WTC11 (cell line): ENCODE results near the gene DDO. TPM values are rescaled to one million over a fixed set of nuclear protein-coding genes. Genes with fewer than 3 reads are reported as not detected.

ENCODE experiments used
- ATAC-seq: fragments of 200-7000 bp; cut with Tn5 transposase; 2 replicates; pipeline ENCODE4 v1.10.0; 2021; ENCODE audit warnings: mild to moderate bottlenecking, moderate library complexity
- CTCF ChIA-PET: fragments of 300-600 bp; sonication (Branson Sonifier 250); formaldehyde crosslinking; loops from one replicate; lab custom pipeline; 2021; ENCODE audit warnings: antibody characterized with exemption; lab: Charles Lee
- POLR2A ChIA-PET: fragments of 350-600 bp; sonication (Branson Sonifier 250); formaldehyde crosslinking; loops from one replicate; lab custom pipeline; 2021; ENCODE audit warnings: antibody characterized with exemption; lab: Charles Lee
- DNase-seq: peaks from one replicate; pipeline ENCODE4 v3.0.0; 2021; ENCODE audit warnings: low spot score
- H3K27ac Mint-ChIP-seq: 2 replicates; pipeline ENCODE4 v1.8.0; 2021; ENCODE audit warnings: mixed read lengths
- H3K27me3 Mint-ChIP-seq: 2 replicates; pipeline ENCODE4 v1.8.0; 2021; ENCODE audit warnings: low read depth, mild to moderate bottlenecking, moderate library complexity, mixed read lengths
- H3K36me3 Mint-ChIP-seq: 2 replicates; pipeline ENCODE4 v1.8.0; 2021; ENCODE audit warnings: mixed read lengths
- H3K4me1 Mint-ChIP-seq: 2 replicates; pipeline ENCODE4 v1.8.0; 2022; ENCODE audit warnings: mixed read lengths
- H3K4me3 Mint-ChIP-seq: 2 replicates; pipeline ENCODE4 v1.8.0; 2021; ENCODE audit warnings: mild to moderate bottlenecking, moderate library complexity, mixed read lengths
- H3K9me3 Mint-ChIP-seq: 2 replicates; pipeline ENCODE4 v1.8.0; 2021; ENCODE audit warnings: mixed read lengths
- ATF1 ChIP-seq: sonication (generic); formaldehyde crosslinking; IDR thresholded peaks from 2 replicates; pipeline ENCODE4 v1.8.1; 2023; ENCODE audit warnings: mild to moderate bottlenecking, moderate library complexity, missing genetic modification reagents
- HMGA2 ChIP-seq: fragments of 250-450 bp; sonication (Bioruptor Pico); IDR thresholded peaks from 2 replicates; pipeline ENCODE4 v1.4.0; 2021; ENCODE audit warnings: mild to moderate bottlenecking, moderate library complexity
- IRF2 ChIP-seq: sonication (generic); formaldehyde crosslinking; IDR thresholded peaks from 2 replicates; pipeline ENCODE4 v1.8.0; 2022; ENCODE audit warnings: low read depth, missing genetic modification reagents, borderline replicate concordance
- KAT7 ChIP-seq: sonication (generic); formaldehyde crosslinking; IDR thresholded peaks from 2 replicates; pipeline ENCODE4 v1.8.1; 2023; ENCODE audit warnings: missing genetic modification reagents, mild to moderate bottlenecking, borderline replicate concordance
- NFE2L1 ChIP-seq: sonication (generic); formaldehyde crosslinking; IDR thresholded peaks from 2 replicates; pipeline ENCODE4 v1.8.1; 2023; ENCODE audit warnings: missing genetic modification reagents
- OVOL2 ChIP-seq: fragments of 250-450 bp; sonication (Bioruptor Pico); IDR thresholded peaks from 2 replicates; pipeline ENCODE4 v1.9.0; 2021; ENCODE audit warnings: mild to moderate bottlenecking, borderline replicate concordance
- PRRX2 ChIP-seq: fragments of 250-450 bp; sonication (Bioruptor Pico); IDR thresholded peaks from 2 replicates; pipeline ENCODE4 v1.8.0; 2021; ENCODE audit warnings: mild to moderate bottlenecking
- SP1 ChIP-seq: sonication (generic); formaldehyde crosslinking; conservative IDR thresholded peaks from 2 replicates; pipeline ENCODE4 v1.8.1; 2022; ENCODE audit warnings: missing genetic modification reagents
- TCF7 ChIP-seq: sonication (generic); formaldehyde crosslinking; IDR thresholded peaks from 2 replicates; pipeline ENCODE4 v1.8.0; 2022; ENCODE audit warnings: mild to moderate bottlenecking, low read depth, missing genetic modification reagents, moderate library complexity
- total RNA-seq: library from RNA; stranded (reverse); gene quantifications from 3 replicates; pipeline ENCODE4 v1.2.3, GENCODE V29; 2021
- TF ChIP-seq, protein P1 (sequence below): sonication (generic); formaldehyde crosslinking; IDR thresholded peaks from 2 replicates; pipeline ENCODE4 v1.8.1; 2023; ENCODE audit warnings: mild to moderate bottlenecking, missing genetic modification reagents
- TF ChIP-seq, protein P2 (sequence below): sonication (generic); formaldehyde crosslinking; IDR thresholded peaks from 2 replicates; pipeline ENCODE4 v1.8.0; 2023; ENCODE audit warnings: mild to moderate bottlenecking, missing genetic modification reagents
- TF ChIP-seq, protein P3 (sequence below): sonication (generic); formaldehyde crosslinking; conservative IDR thresholded peaks from 2 replicates; pipeline ENCODE4 v1.8.1; 2023; ENCODE audit warnings: mild to moderate bottlenecking, low read depth, missing genetic modification reagents, moderate library complexity
- TF ChIP-seq, protein P4 (sequence below): fragments of 250-450 bp; sonication (Bioruptor Pico); IDR thresholded peaks from 2 replicates; pipeline ENCODE4 v1.9.0; 2021; ENCODE audit warnings: mild to moderate bottlenecking
- TF ChIP-seq, protein P5 (sequence below): sonication (generic); formaldehyde crosslinking; IDR thresholded peaks from 2 replicates; pipeline ENCODE4 v1.8.1; 2022; ENCODE audit warnings: low read depth, mild to moderate bottlenecking, moderate library complexity, missing genetic modification reagents, borderline replicate concordance
- TF ChIP-seq, protein P6 (sequence below): sonication (generic); formaldehyde crosslinking; IDR thresholded peaks from 2 replicates; pipeline ENCODE4 v1.8.0; 2022; ENCODE audit warnings: mild to moderate bottlenecking, missing genetic modification reagents

The DDO gene
- total RNA-seq, 1 experiment from 2014 or later = not detected

DNA sequence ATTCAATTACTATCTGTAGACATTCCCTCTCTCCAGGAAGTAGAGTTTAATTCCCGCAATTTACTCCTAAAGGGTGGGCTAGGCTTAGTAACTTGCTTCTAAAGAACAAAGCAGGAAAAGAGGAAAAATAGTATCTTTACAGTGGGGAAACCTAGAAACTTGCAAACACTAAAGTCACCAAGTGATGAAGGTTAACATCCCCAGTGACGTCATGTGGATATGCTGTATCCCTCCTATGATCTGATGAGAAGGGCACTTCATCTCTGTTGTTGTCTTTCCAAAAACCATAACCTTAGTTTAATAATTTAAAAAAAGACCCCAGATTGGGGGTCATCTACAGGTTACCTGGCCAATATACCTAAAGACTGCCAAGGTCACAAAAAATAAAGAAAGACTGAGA, 43.8 kb upstream of the DDO start:
- Mint-ChIP-seq H3K27me3 (no peaks in the 10 kb centered on the region), H3K27ac (no peak overlapping the region), H3K4me1 (0 out of 2 replicates have a peak, but pooled peaks cover 4% of the 10 kb centered on the region), H3K4me3 (no peak overlapping the region), H3K9me3 (peaks cover 52% of the 10 kb centered on the region), H3K36me3 (peaks cover 24% of the 10 kb centered on the region)
- ChIA-PET CTCF (interaction anchor here (0.8 kb wide), 1 partner anchor 28 kb away, joined by 3 read pairs; no protein-coding TSS in a partner anchor), POLR2A (no interaction called here)
- ATAC-seq (no peak), DNase-seq (no peak)
- TF ChIP-seq KAT7 (no peak), TCF7 (CRISPR knock-in tag) (no peak), SP1 (CRISPR knock-in tag) (no peak), HMGA2 (CRISPR knock-in tag) (no peak), IRF2 (CRISPR knock-in tag) (no peak), NFE2L1 (CRISPR knock-in tag) (no peak), OVOL2 (CRISPR knock-in tag) (no peak), ATF1 (CRISPR knock-in tag) (no peak), PRRX2 (CRISPR knock-in tag) (no peak)
- TF ChIP-seq, protein P1, sequence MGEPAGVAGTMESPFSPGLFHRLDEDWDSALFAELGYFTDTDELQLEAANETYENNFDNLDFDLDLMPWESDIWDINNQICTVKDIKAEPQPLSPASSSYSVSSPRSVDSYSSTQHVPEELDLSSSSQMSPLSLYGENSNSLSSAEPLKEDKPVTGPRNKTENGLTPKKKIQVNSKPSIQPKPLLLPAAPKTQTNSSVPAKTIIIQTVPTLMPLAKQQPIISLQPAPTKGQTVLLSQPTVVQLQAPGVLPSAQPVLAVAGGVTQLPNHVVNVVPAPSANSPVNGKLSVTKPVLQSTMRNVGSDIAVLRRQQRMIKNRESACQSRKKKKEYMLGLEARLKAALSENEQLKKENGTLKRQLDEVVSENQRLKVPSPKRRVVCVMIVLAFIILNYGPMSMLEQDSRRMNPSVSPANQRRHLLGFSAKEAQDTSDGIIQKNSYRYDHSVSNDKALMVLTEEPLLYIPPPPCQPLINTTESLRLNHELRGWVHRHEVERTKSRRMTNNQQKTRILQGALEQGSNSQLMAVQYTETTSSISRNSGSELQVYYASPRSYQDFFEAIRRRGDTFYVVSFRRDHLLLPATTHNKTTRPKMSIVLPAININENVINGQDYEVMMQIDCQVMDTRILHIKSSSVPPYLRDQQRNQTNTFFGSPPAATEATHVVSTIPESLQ (CRISPR knock-in tag) = no peak
- TF ChIP-seq, protein P2, sequence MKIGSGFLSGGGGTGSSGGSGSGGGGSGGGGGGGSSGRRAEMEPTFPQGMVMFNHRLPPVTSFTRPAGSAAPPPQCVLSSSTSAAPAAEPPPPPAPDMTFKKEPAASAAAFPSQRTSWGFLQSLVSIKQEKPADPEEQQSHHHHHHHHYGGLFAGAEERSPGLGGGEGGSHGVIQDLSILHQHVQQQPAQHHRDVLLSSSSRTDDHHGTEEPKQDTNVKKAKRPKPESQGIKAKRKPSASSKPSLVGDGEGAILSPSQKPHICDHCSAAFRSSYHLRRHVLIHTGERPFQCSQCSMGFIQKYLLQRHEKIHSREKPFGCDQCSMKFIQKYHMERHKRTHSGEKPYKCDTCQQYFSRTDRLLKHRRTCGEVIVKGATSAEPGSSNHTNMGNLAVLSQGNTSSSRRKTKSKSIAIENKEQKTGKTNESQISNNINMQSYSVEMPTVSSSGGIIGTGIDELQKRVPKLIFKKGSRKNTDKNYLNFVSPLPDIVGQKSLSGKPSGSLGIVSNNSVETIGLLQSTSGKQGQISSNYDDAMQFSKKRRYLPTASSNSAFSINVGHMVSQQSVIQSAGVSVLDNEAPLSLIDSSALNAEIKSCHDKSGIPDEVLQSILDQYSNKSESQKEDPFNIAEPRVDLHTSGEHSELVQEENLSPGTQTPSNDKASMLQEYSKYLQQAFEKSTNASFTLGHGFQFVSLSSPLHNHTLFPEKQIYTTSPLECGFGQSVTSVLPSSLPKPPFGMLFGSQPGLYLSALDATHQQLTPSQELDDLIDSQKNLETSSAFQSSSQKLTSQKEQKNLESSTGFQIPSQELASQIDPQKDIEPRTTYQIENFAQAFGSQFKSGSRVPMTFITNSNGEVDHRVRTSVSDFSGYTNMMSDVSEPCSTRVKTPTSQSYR (CRISPR knock-in tag) = no peak
- TF ChIP-seq, protein P3, sequence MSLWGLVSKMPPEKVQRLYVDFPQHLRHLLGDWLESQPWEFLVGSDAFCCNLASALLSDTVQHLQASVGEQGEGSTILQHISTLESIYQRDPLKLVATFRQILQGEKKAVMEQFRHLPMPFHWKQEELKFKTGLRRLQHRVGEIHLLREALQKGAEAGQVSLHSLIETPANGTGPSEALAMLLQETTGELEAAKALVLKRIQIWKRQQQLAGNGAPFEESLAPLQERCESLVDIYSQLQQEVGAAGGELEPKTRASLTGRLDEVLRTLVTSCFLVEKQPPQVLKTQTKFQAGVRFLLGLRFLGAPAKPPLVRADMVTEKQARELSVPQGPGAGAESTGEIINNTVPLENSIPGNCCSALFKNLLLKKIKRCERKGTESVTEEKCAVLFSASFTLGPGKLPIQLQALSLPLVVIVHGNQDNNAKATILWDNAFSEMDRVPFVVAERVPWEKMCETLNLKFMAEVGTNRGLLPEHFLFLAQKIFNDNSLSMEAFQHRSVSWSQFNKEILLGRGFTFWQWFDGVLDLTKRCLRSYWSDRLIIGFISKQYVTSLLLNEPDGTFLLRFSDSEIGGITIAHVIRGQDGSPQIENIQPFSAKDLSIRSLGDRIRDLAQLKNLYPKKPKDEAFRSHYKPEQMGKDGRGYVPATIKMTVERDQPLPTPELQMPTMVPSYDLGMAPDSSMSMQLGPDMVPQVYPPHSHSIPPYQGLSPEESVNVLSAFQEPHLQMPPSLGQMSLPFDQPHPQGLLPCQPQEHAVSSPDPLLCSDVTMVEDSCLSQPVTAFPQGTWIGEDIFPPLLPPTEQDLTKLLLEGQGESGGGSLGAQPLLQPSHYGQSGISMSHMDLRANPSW (CRISPR knock-in tag) = no peak
- TF ChIP-seq, protein P4, sequence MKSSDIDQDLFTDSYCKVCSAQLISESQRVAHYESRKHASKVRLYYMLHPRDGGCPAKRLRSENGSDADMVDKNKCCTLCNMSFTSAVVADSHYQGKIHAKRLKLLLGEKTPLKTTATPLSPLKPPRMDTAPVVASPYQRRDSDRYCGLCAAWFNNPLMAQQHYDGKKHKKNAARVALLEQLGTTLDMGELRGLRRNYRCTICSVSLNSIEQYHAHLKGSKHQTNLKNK (CRISPR knock-in tag) = no peak
- TF ChIP-seq, protein P5, sequence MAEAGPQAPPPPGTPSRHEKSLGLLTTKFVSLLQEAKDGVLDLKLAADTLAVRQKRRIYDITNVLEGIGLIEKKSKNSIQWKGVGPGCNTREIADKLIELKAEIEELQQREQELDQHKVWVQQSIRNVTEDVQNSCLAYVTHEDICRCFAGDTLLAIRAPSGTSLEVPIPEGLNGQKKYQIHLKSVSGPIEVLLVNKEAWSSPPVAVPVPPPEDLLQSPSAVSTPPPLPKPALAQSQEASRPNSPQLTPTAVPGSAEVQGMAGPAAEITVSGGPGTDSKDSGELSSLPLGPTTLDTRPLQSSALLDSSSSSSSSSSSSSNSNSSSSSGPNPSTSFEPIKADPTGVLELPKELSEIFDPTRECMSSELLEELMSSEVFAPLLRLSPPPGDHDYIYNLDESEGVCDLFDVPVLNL = no peak
- TF ChIP-seq, protein P6, sequence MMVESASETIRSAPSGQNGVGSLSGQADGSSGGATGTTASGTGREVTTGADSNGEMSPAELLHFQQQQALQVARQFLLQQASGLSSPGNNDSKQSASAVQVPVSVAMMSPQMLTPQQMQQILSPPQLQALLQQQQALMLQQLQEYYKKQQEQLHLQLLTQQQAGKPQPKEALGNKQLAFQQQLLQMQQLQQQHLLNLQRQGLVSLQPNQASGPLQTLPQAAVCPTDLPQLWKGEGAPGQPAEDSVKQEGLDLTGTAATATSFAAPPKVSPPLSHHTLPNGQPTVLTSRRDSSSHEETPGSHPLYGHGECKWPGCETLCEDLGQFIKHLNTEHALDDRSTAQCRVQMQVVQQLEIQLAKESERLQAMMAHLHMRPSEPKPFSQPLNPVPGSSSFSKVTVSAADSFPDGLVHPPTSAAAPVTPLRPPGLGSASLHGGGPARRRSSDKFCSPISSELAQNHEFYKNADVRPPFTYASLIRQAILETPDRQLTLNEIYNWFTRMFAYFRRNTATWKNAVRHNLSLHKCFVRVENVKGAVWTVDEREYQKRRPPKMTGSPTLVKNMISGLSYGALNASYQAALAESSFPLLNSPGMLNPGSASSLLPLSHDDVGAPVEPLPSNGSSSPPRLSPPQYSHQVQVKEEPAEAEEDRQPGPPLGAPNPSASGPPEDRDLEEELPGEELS = no peak
